GM18498 (cell line): ENCODE data around the gene VPS35L.

Source experiments
- ATAC-seq: cut with Tn5 transposase; IDR thresholded peaks from one replicate; pipeline ENCODE4 v1.9.1; 2021; ENCODE audit warnings: mild to moderate bottlenecking, moderate library complexity; ENCODE audit not compliant: unreplicated experiment

The VPS35L gene

GRCh38 chr16:19689342-19689741 lies 133.8 kb downstream of the VPS35L start:
- ATAC-seq = no peak

- ATAC-seq = no peak
These were observed 134.7 kb downstream of the VPS35L start for GRCh38 chr16:19690196-19690595.

- no peak for ATAC-seq
These were observed 135.7 kb downstream of the VPS35L start for GRCh38 chr16:19691161-19691711.

- ATAC-seq = no peak
These were observed 139.5 kb downstream of the VPS35L start for GRCh38 chr16:19694989-19695388.

GRCh38 chr16:19696328-19696727 lies 140.8 kb downstream of the VPS35L start:
- no peak for ATAC-seq

GRCh38 chr16:19696961-19697360 lies 141.5 kb downstream of the VPS35L start:
- ATAC-seq = no peak

GRCh38 chr16:19697756-19698318 lies 142.3 kb downstream of the VPS35L start:
- no peak for ATAC-seq

- ATAC-seq = no peak
These were observed 143.3 kb downstream of the VPS35L start for GRCh38 chr16:19698480-19699465.

- no peak for ATAC-seq
These were observed 144.0 kb downstream of the VPS35L start for GRCh38 chr16:19699472-19699871.

- no peak for ATAC-seq
These were observed 144.8 kb downstream of the VPS35L start for GRCh38 chr16:19700319-19700781.

GRCh38 chr16:19701091-19701490 lies 145.6 kb downstream of the VPS35L start:
- ATAC-seq = no peak

GRCh38 chr16:19703172-19703889 lies 147.8 kb downstream of the VPS35L start:
- ATAC-seq = no peak

GRCh38 chr16:19704321-19705145 lies 149.0 kb downstream of the VPS35L start:
- ATAC-seq = no peak

GRCh38 chr16:19705146-19705501 lies 149.6 kb downstream of the VPS35L start:
- ATAC-seq = no peak

- no peak for ATAC-seq
These were observed 150.3 kb downstream of the VPS35L start for GRCh38 chr16:19705843-19706242.

GRCh38 chr16:19706846-19707245 lies 151.3 kb downstream of the VPS35L start:
- no peak for ATAC-seq

- no peak for ATAC-seq
These were observed 152.2 kb downstream of the VPS35L start for GRCh38 chr16:19707569-19708295.

- no peak for ATAC-seq
These were observed 153.0 kb downstream of the VPS35L start for GRCh38 chr16:19708296-19709205.
